Measurements from ENCODE around the gene SSBP3. TPM values are rescaled to one million over a fixed set of nuclear protein-coding genes. Genes with fewer than 3 reads are reported as not detected.
A peak's percentile ranks its signal among the peaks of the same experiment; 100 is the strongest.

SSBP3 gene
- total and polyA plus RNA-seq, 9 of the 15 experiments (the other 6 are each of a cell fraction or from before 2014, with no cell fraction given) = 8.7 to 108 (median 33.8) TPM

DNA sequence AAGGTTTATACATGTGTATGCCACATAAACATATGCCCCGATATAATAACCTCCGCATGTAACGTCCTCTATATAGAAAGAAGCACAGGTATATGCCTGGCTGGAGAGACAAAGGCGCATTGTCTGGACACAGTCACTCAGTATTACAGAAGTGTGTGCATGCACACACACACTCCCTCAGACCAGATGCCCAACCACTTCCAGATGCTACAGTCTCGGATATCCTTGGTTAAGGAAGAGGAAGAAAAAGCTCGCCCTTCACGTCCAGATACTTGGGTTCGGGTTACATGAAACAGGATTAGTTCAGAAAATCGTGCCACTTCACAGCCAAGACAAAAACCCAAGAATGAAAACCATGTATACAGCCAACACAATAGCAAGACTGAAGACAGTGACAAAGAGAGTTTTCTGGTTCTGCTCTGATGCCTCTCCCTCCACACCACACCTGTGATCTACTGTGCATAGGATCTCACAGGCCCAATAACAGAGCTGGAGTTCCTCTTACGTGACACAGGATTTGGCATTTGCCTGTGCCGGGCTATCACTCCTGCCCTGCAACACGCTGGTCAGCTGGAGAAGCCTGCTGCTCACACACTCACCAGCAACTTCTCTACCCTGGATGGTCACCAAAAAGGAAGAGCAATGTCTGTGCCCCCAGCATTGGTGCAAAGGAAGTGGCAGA, 75.0 kb downstream of the SSBP3 start:
- ATAC-seq (no peak), DNase-seq (ENCODE audit: extremely low read depth in 1 of 4, low spot score in 3 of 4) (no peak), FAIRE-seq (no peak)
- in situ Hi-C loops (cut with MboI) = no loop called here
- peaks cover 9% of the 10 kb centered on the region for H3K9me1 ChIP-seq (ENCODE audit: control insufficient read depth, insufficient read depth, low read length)
- H3K27me3 ChIP-seq (ENCODE audit: control insufficient read depth in 2 of 2, insufficient read depth in 2 of 2, low read length in 2 of 2) = no peaks in the 10 kb centered on the region
- CTCF ChIA-PET (ENCODE audit: low intra/inter-chr PET ratio) = no interaction called here
- WGBS (ENCODE audit: insufficient coverage, low coverage, missing lambda C conversion rate) = 81% methylated on average over 12 of the region's 12 CpGs
- no peak for TF ChIP-seq GABPA (tag; conservative IDR thresholded peaks at IDR 0.05; ENCODE audit: low read depth)
- TF ChIP-seq ZNF586 (CRISPR knock-in tag; conservative IDR thresholded peaks at IDR 0.05) = no peak
- TF ChIP-seq, protein P1, sequence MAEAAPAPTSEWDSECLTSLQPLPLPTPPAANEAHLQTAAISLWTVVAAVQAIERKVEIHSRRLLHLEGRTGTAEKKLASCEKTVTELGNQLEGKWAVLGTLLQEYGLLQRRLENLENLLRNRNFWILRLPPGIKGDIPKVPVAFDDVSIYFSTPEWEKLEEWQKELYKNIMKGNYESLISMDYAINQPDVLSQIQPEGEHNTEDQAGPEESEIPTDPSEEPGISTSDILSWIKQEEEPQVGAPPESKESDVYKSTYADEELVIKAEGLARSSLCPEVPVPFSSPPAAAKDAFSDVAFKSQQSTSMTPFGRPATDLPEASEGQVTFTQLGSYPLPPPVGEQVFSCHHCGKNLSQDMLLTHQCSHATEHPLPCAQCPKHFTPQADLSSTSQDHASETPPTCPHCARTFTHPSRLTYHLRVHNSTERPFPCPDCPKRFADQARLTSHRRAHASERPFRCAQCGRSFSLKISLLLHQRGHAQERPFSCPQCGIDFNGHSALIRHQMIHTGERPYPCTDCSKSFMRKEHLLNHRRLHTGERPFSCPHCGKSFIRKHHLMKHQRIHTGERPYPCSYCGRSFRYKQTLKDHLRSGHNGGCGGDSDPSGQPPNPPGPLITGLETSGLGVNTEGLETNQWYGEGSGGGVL (CRISPR knock-in tag; IDR thresholded peaks at IDR 0.05) = no peak
- TF ChIP-seq HDAC2 (IDR thresholded peaks at IDR 0.05) = no peak
- TF ChIP-seq TAF1 (IDR thresholded peaks at IDR 0.05; ENCODE audit: control insufficient read depth, extremely low read depth, insufficient read depth, low read length, severe bottlenecking) = no peak
- TF ChIP-seq ZNF583 (CRISPR knock-in tag; IDR thresholded peaks at IDR 0.05) = no peak
- H3K36me3 ChIP-seq (ENCODE audit: control insufficient read depth, insufficient read depth, low read length) = peaks cover 23% of the 10 kb centered on the region; the same call in 2 of the 3 replicates
- H3K4me2 ChIP-seq (ENCODE audit: insufficient read depth, low read length) = no peak overlapping the region
- peaks cover 14 to 17% of the 10 kb centered on the region in 2 experiments; a peak in 4 of 5 replicates for H3K4me1 ChIP-seq (replicated peaks in 1 of 2; ENCODE audit: control insufficient read depth in 2 of 2, insufficient read depth in 2 of 2, low read length in 2 of 2)
- H4K20me1 ChIP-seq (replicated peaks; ENCODE audit: control insufficient read depth, insufficient read depth, low read length) = peaks cover 82% of the 10 kb centered on the region
- no peak overlapping the region for H2AFZ ChIP-seq (ENCODE audit: low read depth, low read length)
- peak overlapping the region in 1 of 2 experiments; percentile 32; a peak in 1 of 4 replicates for H3K9ac ChIP-seq (ENCODE audit: insufficient read depth in 1 of 2, low read depth in 2 of 2, low read length in 2 of 2)
- peaks cover 70% of the 10 kb centered on the region for H3K79me2 ChIP-seq (ENCODE audit: control insufficient read depth, insufficient read depth, low read length)
- BruUV-seq (replicated peaks) = no TSS peak
- H3K27ac ChIP-seq (ENCODE audit: extremely low read depth, low read depth, low read length) = no peak overlapping the region
- H3K4me3 ChIP-seq = no peak overlapping the region
- intact Hi-C loops (cut with micrococcal nuclease) = no loop called here
- POLR2A ChIA-PET = interaction anchor here (0.6 to 1.4 kb wide), 4 partner anchors 10 to 202 kb away, joined by 3 to 6 read pairs (median 4); no protein-coding TSS in a partner anchor
- H3K9me3 ChIP-seq (replicated peaks; ENCODE audit: control insufficient read depth, insufficient read depth, low read depth, low read length) = no peaks in the 10 kb centered on the region
